ENCODE results near the gene TRIM66.

- TF ChIP-seq EZH2 (IDR thresholded peaks at IDR 0.05; ENCODE audit: borderline replicate concordance, low read depth, low read length, severe bottlenecking) = no peak
- no peak for TF ChIP-seq CTCF (IDR thresholded peaks at IDR 0.05; ENCODE audit: borderline replicate concordance, extremely low read depth, low read length, poor library complexity, severe bottlenecking)
Observed at GRCh38 chr11:8719721-8720120, 37.3 kb upstream of the TRIM66 start.
